ENCODE results near the gene ALK. TPM values are rescaled to one million over a fixed set of nuclear protein-coding genes. Genes with fewer than 3 reads are reported as not detected.

The ALK gene
- total RNA-seq, 1 experiment from 2014 or later: not detected

DNA sequence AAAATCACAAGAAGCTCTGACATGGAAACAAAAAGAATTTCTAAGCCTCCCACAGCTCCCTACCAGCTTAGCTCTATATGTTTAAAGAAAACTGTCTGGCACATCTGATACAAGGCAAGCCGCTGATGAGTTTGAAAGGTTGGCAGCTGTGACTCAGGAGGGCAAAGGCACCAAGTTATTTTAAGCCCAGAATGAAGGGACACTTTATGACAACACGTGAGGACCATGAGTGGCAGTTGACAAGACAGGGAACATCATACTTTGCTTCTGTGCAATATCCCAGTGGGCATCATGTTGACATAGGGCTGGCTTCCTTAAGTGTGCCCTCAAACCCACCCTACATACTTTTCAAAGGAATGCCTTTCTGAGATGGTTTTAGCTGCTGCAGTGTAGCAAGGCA, 533.3 kb downstream of the ALK start:
- Histone ChIP-seq H3K23me2 (ENCODE audit: insufficient read length, low read depth, low read length, poor library complexity, severe bottlenecking) (no peaks in the 10 kb centered on the region), H3K9ac (ENCODE audit: extremely low read depth, insufficient read length, low read length) (no peak overlapping the region), H3K4ac (ENCODE audit: low read depth, low read length) (no peak overlapping the region), H3K23ac (ENCODE audit: insufficient read length, low read depth, low read length) (no peak overlapping the region), H2AK5ac (ENCODE audit: insufficient read length, low read length) (no peak overlapping the region), H3K9me3 (ENCODE audit: control insufficient read depth, low read depth, low read length) (no peaks in the 10 kb centered on the region), H4K8ac (replicated peaks; ENCODE audit: insufficient read length, low read depth, low read length) (no peak overlapping the region), H3K27me3 (ENCODE audit: insufficient read depth, low read length) (no peaks in the 10 kb centered on the region), H2AFZ (ENCODE audit: low read length) (no peak overlapping the region), H4K20me1 (ENCODE audit: control insufficient read depth, insufficient read depth, insufficient read length) (no peaks in the 10 kb centered on the region), H3K79me1 (ENCODE audit: insufficient read depth, low read depth, low read length, poor library complexity, severe bottlenecking) (no peaks in the 10 kb centered on the region), H4K91ac (ENCODE audit: insufficient read length, low read depth, low read length) (no peak overlapping the region), H3K4me2 (ENCODE audit: insufficient read depth, insufficient read length, low read length) (no peak overlapping the region), H2BK5ac (ENCODE audit: insufficient read length, low read length) (no peak overlapping the region), H3K27ac (ENCODE audit: insufficient read length, low read depth, low read length) (no peak overlapping the region), H4K5ac (ENCODE audit: insufficient read length, low read depth, low read length) (no peak overlapping the region), H2BK120ac (ENCODE audit: low read depth, low read length, poor library complexity, severe bottlenecking) (no peak overlapping the region), H2BK15ac (ENCODE audit: low read depth, low read length) (no peak overlapping the region), H3K18ac (ENCODE audit: insufficient read length, low read depth, low read length) (no peak overlapping the region), H2BK12ac (ENCODE audit: insufficient read length, low read depth, low read length) (no peak overlapping the region), H3T11ph (ENCODE audit: low read length) (no peak overlapping the region), H3K4me1 (ENCODE audit: insufficient read depth, low read length) (no peaks in the 10 kb centered on the region), H3K56ac (ENCODE audit: insufficient read length, low read depth, low read length) (no peak overlapping the region), H2BK20ac (ENCODE audit: low read depth, low read length, poor library complexity, severe bottlenecking) (no peak overlapping the region), H3K14ac (ENCODE audit: insufficient read depth, low read length) (no peak overlapping the region), H3K79me2 (ENCODE audit: insufficient read depth, low read length) (no peaks in the 10 kb centered on the region)
- H3K4me1 Mint-ChIP-seq: no peaks in the 10 kb centered on the region
- no peaks in the 10 kb centered on the region for H3K27me3 Mint-ChIP-seq (ENCODE audit: low read depth)
- no peak overlapping the region for H3K4me3 Mint-ChIP-seq
- H3K9me3 Mint-ChIP-seq: no peaks in the 10 kb centered on the region
- H3K27ac Mint-ChIP-seq: no peak overlapping the region
- no peak for DNase-seq
- H3K36me3 Mint-ChIP-seq (ENCODE audit: insufficient read depth in 1 of 3, low read depth in 3 of 3): no peaks in the 10 kb centered on the region; a peak in 1 of 7 replicates
- TF ChIP-seq, protein P1, sequence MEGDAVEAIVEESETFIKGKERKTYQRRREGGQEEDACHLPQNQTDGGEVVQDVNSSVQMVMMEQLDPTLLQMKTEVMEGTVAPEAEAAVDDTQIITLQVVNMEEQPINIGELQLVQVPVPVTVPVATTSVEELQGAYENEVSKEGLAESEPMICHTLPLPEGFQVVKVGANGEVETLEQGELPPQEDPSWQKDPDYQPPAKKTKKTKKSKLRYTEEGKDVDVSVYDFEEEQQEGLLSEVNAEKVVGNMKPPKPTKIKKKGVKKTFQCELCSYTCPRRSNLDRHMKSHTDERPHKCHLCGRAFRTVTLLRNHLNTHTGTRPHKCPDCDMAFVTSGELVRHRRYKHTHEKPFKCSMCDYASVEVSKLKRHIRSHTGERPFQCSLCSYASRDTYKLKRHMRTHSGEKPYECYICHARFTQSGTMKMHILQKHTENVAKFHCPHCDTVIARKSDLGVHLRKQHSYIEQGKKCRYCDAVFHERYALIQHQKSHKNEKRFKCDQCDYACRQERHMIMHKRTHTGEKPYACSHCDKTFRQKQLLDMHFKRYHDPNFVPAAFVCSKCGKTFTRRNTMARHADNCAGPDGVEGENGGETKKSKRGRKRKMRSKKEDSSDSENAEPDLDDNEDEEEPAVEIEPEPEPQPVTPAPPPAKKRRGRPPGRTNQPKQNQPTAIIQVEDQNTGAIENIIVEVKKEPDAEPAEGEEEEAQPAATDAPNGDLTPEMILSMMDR (conservative IDR thresholded peaks at IDR 0.05): no peak
- no CpG with 5 or more reads among the region's 2 CpGs for WGBS (ENCODE audit: extremely low coverage, insufficient read length, low lambda C conversion rate)
